Thyroid gland (tissue), 4 donors: ENCODE measurements around the gene RPS6KA1. TPM values are rescaled to one million over a fixed set of nuclear protein-coding genes. Genes with fewer than 3 reads are reported as not detected.
A peak's percentile ranks its signal among the peaks of the same experiment; 100 is the strongest.

Experiments
- DNase-seq, 2 donors: peaks; one replicate each; pipeline ENCODE4 v3.0.0-alpha.2; 2019
- H3K27ac ChIP-seq, 3 donors: fragments of 200-600 bp; sonication (generic); 1 replicate in 2 of 3; 2 replicates in 1 of 3; pipeline ENCODE4 v1.5.1; 2016 to 2019; ENCODE audit warnings: mild to moderate bottlenecking in 1 of 3, moderate library complexity in 1 of 3
- H3K27me3 ChIP-seq: fragments of 200-600 bp; sonication (generic); one replicate; pipeline ENCODE4 v1.5.1; 2019
- H3K36me3 ChIP-seq, 2 donors: fragments of 200-600 bp; sonication (generic); one replicate each; pipeline ENCODE4 v1.5.1; 2016 to 2019
- H3K4me1 ChIP-seq, 2 donors: fragments of 200-600 bp; sonication (generic); one replicate each; pipeline ENCODE4 v1.5.1; 2017 to 2019
- H3K4me3 ChIP-seq, 3 donors: fragments of 200-600 bp; sonication (generic); replicated peaks in 1 of 3; 1 replicate in 2 of 3; 2 replicates in 1 of 3; pipeline ENCODE4 v1.5.1; 2016; ENCODE audit warnings: mild to moderate bottlenecking in 1 of 3
- H3K9me3 ChIP-seq: fragments of 200-600 bp; sonication (generic); one replicate; pipeline ENCODE4 v1.5.1; 2017
- CTCF ChIP-seq, 6 experiments: fragments of 200-600 bp in 3 of 6; fragments of 450-650 bp in 3 of 6; sonication (generic) in 3 of 6; IDR thresholded peaks; one replicate each; pipeline ENCODE4 v1.5.1; 2016 to 2019; ENCODE audit warnings: antibody characterized with exemption in 6 of 6, mild to moderate bottlenecking in 2 of 6, inconsistent platforms in 1 of 6, moderate library complexity in 1 of 6
- POLR2A ChIP-seq, 2 donors: fragments of 450-650 bp; IDR thresholded peaks; one replicate each; pipeline ENCODE4 v1.6.1; 2017; ENCODE audit warnings: antibody characterized with exemption in 2 of 2, mild to moderate bottlenecking in 2 of 2, moderate library complexity in 1 of 2
- WGBS, 2 donors: methylation state at CpG; one replicate each; pipeline ENCODE4 v1.1.5; 2017; 5-methylcytosine and 5-hydroxymethylcytosine counted together
- intact Hi-C: fragments of 100-400 bp; cut with DNase I; formaldehyde crosslinking; loops from one replicate; pipeline ENCODE4 v1.15.1; 2023
- total RNA-seq, 4 donors: library from RNA; depleted of rRNA; stranded (reverse); fragments of >200 nt; gene quantifications; one replicate each; pipeline ENCODE4 v1.2.3, GENCODE V29; 2016

RPS6KA1 gene
- total RNA-seq, 4 donors from 2014 or later: 55.8 to 98.6 (median 76.3) TPM

GRCh38 chr1:26536521-26536920 is 7.0 kb downstream of the RPS6KA1 start:
- Histone ChIP-seq H3K9me3 (no peaks in the 10 kb centered on the region), H3K36me3 (peaks cover 0 to 11% of the 10 kb centered on the region in 2 donors), H3K4me3 (no peak overlapping the region), H3K4me1 (peaks cover 17 to 46% of the 10 kb centered on the region in 2 donors), H3K27ac (no peak overlapping the region), H3K27me3 (no peaks in the 10 kb centered on the region)
- DNase-seq: no peak
- intact Hi-C loops: no loop called here
- TF ChIP-seq CTCF (IDR thresholded peaks at IDR 0.05) (no peak), POLR2A (IDR thresholded peaks at IDR 0.05) (no peak)
- WGBS, 2 donors: 100% methylated on average over 2 of the region's 2 CpGs

DNA sequence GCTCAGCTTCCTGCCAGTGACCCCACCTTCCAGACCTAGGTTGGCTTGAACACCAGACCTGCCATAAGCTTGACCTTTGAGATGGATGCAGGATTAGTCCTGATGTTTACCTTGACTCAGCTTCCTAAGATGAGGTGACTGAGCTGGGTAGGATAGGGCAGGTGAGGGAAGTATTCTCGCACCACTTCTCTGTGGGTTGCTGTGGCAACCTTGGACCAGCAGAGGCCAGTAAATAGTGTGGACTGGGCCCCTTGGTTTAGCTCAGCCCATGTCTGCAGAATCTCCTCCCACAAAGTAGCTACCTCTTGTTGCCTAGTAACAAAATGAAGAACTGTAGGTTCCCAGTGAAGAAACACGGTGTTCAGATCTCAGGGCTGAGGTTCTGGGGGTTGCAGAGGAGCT is 8.4 kb downstream of the RPS6KA1 start:
- Histone ChIP-seq H3K36me3 (peaks cover 0 to 11% of the 10 kb centered on the region in 2 donors), H3K9me3 (no peaks in the 10 kb centered on the region), H3K27ac (no peak overlapping the region), H3K4me3 (no peak overlapping the region), H3K27me3 (no peaks in the 10 kb centered on the region), H3K4me1 (peaks cover 3 to 37% of the 10 kb centered on the region in 2 donors)
- no peak for DNase-seq
- WGBS, 2 donors: 61 to 64% methylated on average over 2 of the region's 2 CpGs
- TF ChIP-seq CTCF (IDR thresholded peaks at IDR 0.05): no peak
- no peak for TF ChIP-seq POLR2A (IDR thresholded peaks at IDR 0.05)
- intact Hi-C loops: no loop called here

GRCh38 chr1:26538480-26539412 is 9.2 kb downstream of the RPS6KA1 start:
- Histone ChIP-seq H3K27ac (no peak overlapping the region), H3K36me3 (peaks cover 0 to 11% of the 10 kb centered on the region in 2 donors), H3K4me1 (peaks cover 3 to 29% of the 10 kb centered on the region in 2 donors), H3K9me3 (no peaks in the 10 kb centered on the region), H3K4me3 (no peak overlapping the region), H3K27me3 (no peaks in the 10 kb centered on the region)
- intact Hi-C loops: no loop called here
- WGBS, 2 donors: 81 to 86% methylated on average over 11 to 14 of the region's 14 CpGs
- TF ChIP-seq POLR2A (IDR thresholded peaks at IDR 0.05): no peak
- peak in 4 of 6 experiments; percentile 7 to 37 (median 18) for TF ChIP-seq CTCF (IDR thresholded peaks at IDR 0.05)
- peak; percentile 31 to 44 for DNase-seq

- no peak for DNase-seq
- no peaks in the 10 kb centered on the region for H3K9me3 ChIP-seq
These were observed 10.2 kb downstream of the RPS6KA1 start for GRCh38 chr1:26539722-26540121.

More at GRCh38 chr1:26539722-26540121, 10.2 kb downstream of the RPS6KA1 start:
- H3K27me3 ChIP-seq: no peaks in the 10 kb centered on the region
- no peak for TF ChIP-seq POLR2A (IDR thresholded peaks at IDR 0.05)
- no peak for TF ChIP-seq CTCF (IDR thresholded peaks at IDR 0.05)
- peaks cover 3 to 24% of the 10 kb centered on the region in 2 donors for H3K4me1 ChIP-seq
- peaks cover 0 to 11% of the 10 kb centered on the region in 2 donors for H3K36me3 ChIP-seq
- no peak overlapping the region for H3K27ac ChIP-seq
- intact Hi-C loops: no loop called here
- no peak overlapping the region for H3K4me3 ChIP-seq
- WGBS, 2 donors: 50 to 66% methylated on average over 6 of the region's 6 CpGs
